ENCODE data around the gene GNA15. TPM values are rescaled to one million over a fixed set of nuclear protein-coding genes. Genes with fewer than 3 reads are reported as not detected.

GNA15 gene
- total RNA-seq, 1 donor from 2014 or later: 6.4 TPM

GRCh38 chr19:3106509-3107141 is 29.2 kb upstream of the GNA15 start:
- no peak for DNase-seq (ENCODE audit: low spot score)

GRCh38 chr19:3107658-3108057 is 28.2 kb upstream of the GNA15 start:
- no peak for DNase-seq (ENCODE audit: low spot score)

- peak; percentile 62 for DNase-seq (ENCODE audit: low spot score)
Observed at GRCh38 chr19:3108775-3109174, 27.1 kb upstream of the GNA15 start.

GRCh38 chr19:3109491-3109890 is 26.3 kb upstream of the GNA15 start:
- no peak for DNase-seq (ENCODE audit: low spot score)

- no peak for DNase-seq (ENCODE audit: low spot score)
Observed at GRCh38 chr19:3110126-3110825, 25.6 kb upstream of the GNA15 start.

GRCh38 chr19:3111586-3112247 is 24.1 kb upstream of the GNA15 start:
- DNase-seq (ENCODE audit: low spot score): no peak

GRCh38 chr19:3112375-3113099 is 23.3 kb upstream of the GNA15 start:
- no peak for DNase-seq (ENCODE audit: low spot score)

- DNase-seq (ENCODE audit: low spot score): no peak
Observed at GRCh38 chr19:3113100-3114017, 22.5 kb upstream of the GNA15 start.

- DNase-seq (ENCODE audit: low spot score): no peak
Observed at GRCh38 chr19:3114018-3114726, 21.7 kb upstream of the GNA15 start.

GRCh38 chr19:3114811-3115210 is 21.0 kb upstream of the GNA15 start:
- DNase-seq (ENCODE audit: low spot score): no peak

GRCh38 chr19:3115411-3115810 is 20.4 kb upstream of the GNA15 start:
- DNase-seq (ENCODE audit: low spot score): no peak

- DNase-seq (ENCODE audit: low spot score): no peak
Observed at GRCh38 chr19:3115916-3116602, 19.8 kb upstream of the GNA15 start.

GRCh38 chr19:3116621-3117020 is 19.2 kb upstream of the GNA15 start:
- no peak for DNase-seq (ENCODE audit: low spot score)

- DNase-seq (ENCODE audit: low spot score): no peak
Observed at GRCh38 chr19:3117716-3118115, 18.1 kb upstream of the GNA15 start.

GRCh38 chr19:3118232-3119070 is 17.4 kb upstream of the GNA15 start:
- no peak for DNase-seq (ENCODE audit: low spot score)

GRCh38 chr19:3119071-3119595 is 16.7 kb upstream of the GNA15 start:
- DNase-seq (ENCODE audit: low spot score): no peak

GRCh38 chr19:3119693-3120380 is 16.0 kb upstream of the GNA15 start:
- DNase-seq (ENCODE audit: low spot score): no peak

GRCh38 chr19:3120611-3121276 is 15.1 kb upstream of the GNA15 start:
- DNase-seq (ENCODE audit: low spot score): no peak

Measured in mucosa of gallbladder (tissue), 1 donor.